GM18505 (cell line): ENCODE data around the gene SACS.
"Not testable (repeated sequence)": the region's sequence is repeated elsewhere in the genome, so short reads cannot be mapped to it uniquely, and the experiment has no call there.

Experiments used
- ATAC-seq: cut with Tn5 transposase; IDR thresholded peaks from one replicate; pipeline ENCODE4 v1.9.1; 2021; ENCODE audit not compliant: unreplicated experiment
- POLR2A ChIP-seq: IDR thresholded peaks from 4 replicates; pipeline ENCODE4 v1.6.1; 2011; ENCODE audit warnings: borderline replicate concordance; ENCODE audit not compliant: insufficient read depth, insufficient read length; ENCODE audit errors: extremely low read depth

The SACS gene

DNA sequence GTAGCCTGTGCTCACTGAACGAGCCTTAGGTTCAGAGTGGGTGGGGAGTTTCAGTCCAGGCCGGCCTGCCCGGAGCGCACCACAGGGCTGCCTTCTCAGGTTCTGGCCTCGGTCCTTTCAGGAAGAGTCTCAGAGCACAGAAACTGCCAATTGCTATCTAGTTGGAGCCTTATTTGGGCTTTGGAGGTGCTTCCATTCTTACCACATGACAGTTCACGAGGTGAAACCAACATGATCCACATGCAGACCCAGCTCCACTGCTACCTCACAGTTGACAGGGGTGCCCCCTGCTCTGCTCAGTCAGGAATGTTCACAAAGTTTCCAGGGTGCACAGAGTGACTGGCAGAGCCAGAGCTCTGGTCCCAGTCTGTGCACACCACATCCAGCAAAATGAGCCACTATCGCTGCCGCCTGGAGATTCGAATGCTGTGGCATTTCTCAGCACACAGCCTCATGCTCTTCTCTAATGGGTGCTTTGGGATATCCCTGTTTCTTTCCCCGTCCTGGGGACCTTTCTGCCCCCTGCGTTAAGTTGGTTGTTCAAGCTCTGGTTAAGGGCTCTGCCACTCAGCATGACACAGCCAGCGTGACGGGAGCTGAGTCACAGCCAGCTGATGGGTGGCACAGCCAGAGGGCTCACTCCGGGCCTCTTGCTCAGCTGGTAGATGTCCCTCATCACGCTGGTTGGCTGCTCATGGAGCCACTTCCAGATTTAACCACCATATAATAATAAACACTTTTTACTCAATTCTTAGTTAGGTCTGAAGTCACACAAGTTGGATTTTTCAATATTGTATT, 7.5 kb upstream of the SACS start:
- TF ChIP-seq POLR2A: no peak
- no peak for ATAC-seq

DNA sequence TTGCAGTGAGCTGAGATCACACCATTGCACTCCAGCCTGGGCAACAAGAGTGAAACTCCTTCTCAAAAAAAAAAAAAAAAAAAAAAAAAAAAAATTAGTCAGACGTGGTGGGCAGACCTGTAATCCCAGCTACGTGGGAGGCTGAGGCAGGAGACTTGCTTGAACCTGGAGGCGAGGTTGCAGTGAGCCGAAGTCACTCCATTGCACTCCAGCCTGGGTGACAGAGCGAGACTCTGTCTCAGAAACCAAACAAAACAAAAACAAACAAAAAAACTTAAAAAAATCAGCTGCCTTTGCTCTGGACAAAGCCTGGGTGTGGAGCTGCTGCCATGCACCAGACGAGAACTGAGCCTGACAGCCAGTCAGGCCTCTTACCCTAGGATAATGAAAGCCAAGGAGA, 6.8 kb upstream of the SACS start:
- ATAC-seq: not testable (repeated sequence)

DNA sequence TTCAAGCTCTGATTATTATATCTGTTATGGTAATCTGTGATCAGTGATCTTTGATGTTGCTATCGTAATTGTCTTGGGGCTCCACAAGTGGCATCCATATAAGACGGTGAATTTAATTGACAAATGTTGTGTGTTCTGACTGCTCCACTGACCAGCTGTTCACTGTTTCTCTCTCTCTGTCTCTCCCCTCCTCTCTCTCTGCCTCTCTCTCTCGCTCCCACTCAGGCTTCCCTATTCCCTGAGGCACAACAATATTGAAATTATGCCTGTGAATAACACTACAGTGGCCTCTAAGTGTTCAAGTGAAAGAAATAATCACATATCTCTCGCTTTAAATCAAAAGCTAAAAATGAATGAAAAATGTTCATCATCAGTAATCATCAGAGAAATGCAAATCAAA, 4.4 kb upstream of the SACS start:
- ATAC-seq: no peak
- no peak for TF ChIP-seq POLR2A

DNA sequence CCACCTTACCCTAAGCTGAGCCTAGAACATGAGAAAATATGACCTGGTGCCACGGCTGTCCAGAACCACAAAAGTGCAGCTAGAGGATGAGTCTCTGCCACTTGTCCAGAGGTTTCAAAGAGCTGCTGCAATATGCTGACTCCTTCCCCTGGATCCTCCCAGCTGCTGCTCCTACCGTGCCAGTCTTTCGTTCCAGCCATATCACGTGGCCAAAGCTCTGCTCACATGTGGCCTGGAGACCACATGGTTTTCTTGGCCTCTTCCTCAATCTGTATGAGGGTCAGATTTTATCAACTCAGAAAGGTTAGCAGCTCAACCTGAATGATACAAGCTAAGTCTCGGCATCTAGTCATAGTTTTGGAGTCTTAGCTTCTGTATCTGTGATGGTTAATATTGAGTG, 3.2 kb upstream of the SACS start:
- TF ChIP-seq POLR2A: no peak
- ATAC-seq: no peak

DNA sequence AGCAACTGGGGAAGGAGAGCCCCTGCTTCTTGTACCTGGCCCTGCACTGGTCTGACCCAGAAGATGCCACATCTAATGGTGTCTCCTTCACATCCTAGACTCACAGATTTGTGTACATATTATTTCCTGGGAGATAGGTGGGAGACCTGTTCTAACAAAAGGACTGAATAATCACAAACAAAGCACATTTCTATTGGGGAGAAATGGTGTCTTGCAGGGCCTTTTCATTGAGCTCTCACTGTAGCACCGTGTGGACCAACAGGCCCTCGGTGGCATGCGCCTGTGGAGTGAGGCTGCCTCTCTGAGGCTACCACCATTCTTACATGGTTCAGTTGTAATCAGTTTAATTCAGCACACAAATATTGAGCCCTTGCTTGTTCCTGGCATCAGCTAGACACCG, 989 bp upstream of the SACS start:
- no peak for ATAC-seq
- TF ChIP-seq POLR2A: no peak

DNA sequence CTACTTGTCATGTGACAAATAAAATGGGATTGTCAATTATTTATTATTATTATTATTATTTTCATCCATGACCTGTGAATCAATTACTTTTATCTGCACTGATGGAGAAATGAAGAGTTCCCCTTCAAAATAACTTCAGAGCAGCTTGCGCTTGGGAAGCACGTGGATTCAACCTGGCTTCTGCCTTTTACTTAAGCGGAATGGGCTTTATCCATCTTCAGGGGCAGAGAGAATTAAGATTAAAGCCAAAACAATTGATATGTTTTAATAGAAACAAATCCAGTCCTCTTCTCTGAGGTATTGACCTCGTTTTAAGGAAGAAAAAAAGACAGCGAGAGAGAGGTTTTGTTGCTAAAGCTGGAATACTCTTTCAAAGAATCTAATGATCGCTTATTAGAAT, 876 bp downstream of the SACS start:
- no peak for ATAC-seq
- no peak for TF ChIP-seq POLR2A

DNA sequence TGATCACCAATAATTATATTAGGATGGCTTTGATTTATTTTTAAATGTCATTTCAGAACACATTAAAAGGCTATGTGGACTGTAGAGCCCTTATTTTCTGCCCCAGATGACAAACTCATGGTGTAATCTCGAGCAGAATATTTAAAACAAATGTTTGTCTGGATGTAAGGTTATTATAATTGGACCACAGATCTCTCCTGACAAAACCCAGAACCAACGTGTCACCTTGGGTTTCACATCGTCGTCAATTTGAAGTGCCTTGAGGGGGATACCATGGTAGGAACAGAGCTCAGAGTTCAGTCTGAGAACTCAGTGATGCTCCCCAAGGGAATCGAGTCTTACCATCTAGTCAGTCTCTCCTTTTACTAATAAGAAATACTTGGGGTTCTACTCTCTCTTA, 2.8 kb downstream of the SACS start:
- ATAC-seq: no peak
- no peak for TF ChIP-seq POLR2A

DNA sequence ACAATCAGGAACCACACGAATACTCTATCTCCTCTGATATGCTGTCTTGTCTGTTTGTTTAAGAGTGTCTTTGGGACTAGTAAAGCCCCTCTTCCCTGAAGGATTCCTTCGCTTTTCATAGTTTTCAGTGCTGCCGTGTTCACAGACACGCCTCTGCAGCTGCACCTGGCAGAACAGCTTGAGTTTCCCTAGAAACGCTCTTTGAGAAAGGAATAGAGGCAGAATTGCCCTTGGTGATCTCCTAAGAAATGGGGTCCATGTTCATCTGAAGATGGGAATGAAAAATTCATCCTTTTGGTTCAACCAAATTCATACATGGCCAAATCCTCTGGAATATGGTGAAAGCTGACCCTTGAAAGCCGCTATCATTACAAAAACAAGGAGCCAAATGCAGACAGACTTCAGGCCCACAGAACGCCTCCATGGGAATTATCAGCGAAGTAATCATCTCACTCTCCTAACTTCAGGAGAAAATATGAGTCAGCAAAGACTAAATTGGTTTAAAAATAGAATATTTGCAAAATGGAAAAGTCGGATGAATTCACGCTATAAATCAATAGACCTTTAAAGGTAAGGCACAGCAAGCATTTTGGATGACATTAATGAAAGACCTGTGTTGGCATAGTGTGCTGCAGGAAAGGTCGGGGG, 5.5 kb downstream of the SACS start:
- no peak for TF ChIP-seq POLR2A
- no peak for ATAC-seq

DNA sequence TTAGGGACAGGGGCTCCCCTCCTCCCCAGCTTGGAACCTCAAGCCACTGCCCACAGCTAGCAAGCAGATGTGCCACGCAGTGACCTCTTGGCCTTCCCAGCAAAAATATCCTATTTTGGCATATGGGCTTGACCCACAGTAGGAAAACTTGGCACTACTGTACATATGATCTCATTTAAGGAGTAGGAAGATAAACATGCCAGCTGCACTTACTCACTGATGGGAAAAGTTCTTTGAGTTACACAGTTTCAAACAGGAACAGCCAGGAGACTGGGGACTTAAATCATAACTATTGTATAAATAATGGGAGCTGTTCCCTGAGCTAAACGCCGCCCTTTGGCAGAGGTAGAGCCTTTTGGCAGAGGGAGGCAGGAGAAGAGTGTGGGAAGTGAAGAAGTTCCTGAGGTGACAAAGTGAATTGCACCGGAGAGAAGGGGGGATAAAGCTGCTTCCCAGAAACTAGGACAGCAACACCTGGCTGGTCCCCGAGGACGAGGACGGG, 6.1 kb downstream of the SACS start:
- ATAC-seq: no peak
- no peak for TF ChIP-seq POLR2A

DNA sequence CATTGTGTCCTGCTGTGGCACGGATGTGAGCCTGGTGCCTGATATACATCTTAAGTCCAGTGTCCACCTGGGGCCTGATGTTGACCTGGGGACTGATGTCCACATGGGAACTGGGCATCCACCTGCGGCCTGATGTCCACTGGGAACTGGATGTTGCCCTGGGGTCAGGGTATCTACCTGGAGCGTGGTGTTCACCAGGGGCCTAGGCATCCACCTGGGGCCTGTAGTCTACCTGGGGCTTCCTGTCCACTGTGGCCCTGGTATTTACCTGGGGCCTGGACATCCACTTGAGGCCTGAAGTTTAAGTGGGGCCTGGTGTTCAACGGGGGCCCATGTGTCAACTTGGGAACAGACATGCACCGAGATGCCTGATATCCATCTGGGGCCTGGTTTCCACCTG, 11.9 kb downstream of the SACS start:
- ATAC-seq: no peak
- TF ChIP-seq POLR2A: no peak

DNA sequence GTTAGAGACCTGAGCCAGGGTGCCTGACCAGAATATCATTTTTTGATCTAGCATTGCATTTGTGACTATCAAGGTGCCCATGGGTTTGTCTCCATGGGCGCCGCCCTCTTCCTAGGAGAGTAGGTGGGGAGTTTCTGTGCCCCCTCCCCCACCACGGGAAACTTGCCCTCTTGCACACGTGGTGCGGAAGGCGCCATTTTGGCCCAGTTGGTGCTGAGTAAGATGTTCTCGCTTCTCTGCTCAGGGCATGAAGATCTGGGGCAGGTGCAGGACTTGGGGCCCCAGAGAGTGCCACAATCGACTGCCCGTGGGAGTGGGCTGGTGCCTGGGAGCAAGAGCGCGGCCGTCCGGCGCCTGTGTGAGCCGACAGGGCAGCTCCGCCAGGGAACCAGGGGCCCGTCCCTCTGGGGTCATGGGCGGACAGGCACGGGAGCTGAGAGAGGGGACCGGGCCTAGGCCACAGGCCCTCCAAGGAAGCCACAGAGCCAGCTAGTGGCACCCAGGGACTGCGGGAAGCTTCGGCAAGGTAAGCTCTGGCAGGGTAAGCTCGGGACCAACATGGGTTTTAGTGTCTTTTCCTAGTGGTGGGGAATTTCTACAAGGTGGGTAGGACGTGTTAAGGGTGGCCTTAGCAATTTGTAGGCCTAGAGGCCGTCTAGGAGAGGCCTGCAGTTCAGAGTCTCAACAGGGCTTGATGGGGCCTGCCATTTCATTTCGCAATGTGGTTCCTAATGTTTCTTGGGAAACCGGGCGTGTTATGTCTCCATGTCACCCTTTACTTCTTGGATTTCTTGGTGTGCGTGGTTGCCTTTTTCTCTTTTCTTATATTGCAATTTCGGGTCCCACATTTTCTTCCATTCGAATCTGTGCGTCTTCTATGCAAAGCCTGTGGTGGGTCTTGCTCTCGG, 14.5 kb downstream of the SACS start:
- no peak for TF ChIP-seq POLR2A
- no peak for ATAC-seq

DNA sequence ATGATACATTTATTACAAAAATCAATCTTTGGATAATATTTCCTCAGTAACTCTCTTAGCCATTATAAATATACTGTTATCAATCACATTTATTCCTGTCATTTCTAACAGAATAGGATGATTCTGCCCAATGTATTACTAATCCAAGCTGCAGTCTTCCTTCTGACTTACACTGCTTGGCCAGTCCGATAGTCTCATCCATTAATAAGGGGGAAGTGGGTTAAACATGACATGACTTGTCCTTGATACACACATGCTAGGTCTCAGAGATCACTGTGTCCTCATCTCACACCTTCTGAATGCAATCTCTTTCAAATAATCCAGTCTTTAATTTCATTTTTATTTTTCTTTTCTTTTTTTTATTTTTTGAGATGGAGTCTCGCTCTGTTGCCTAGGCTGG, 18.8 kb downstream of the SACS start:
- TF ChIP-seq POLR2A: no peak
- ATAC-seq: no peak

DNA sequence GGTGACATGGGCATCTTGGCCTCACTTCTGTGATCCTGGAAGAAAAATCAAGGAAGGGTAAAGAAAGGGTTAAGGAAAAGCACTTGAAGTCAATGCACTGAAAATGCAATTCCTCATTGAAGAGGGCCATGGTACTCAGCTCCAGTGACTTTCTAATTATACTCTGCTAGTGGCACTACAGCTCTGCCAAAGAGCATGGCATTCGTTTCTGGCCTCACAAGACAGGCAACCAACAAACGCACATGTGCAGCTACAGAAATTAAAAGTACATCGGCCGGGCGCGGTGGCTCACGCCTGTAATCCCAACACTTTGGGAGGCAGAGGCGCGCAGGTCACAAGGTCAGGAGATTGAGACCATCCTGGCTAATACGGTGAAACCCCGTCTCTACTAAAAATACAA, 21.8 kb downstream of the SACS start:
- no peak for ATAC-seq
- TF ChIP-seq POLR2A: no peak
